GM21576 (cell line): ENCODE measurements around the gene SNTA1.
"Not testable (repeated sequence)": the region's sequence is repeated elsewhere in the genome, so short reads cannot be mapped to it uniquely, and the experiment has no call there.

Experiments used
- ATAC-seq: cut with Tn5 transposase; IDR thresholded peaks from one replicate; pipeline ENCODE4 v1.9.1; 2021; ENCODE audit warnings: mild to moderate bottlenecking, moderate library complexity; ENCODE audit not compliant: unreplicated experiment

Gene SNTA1

DNA sequence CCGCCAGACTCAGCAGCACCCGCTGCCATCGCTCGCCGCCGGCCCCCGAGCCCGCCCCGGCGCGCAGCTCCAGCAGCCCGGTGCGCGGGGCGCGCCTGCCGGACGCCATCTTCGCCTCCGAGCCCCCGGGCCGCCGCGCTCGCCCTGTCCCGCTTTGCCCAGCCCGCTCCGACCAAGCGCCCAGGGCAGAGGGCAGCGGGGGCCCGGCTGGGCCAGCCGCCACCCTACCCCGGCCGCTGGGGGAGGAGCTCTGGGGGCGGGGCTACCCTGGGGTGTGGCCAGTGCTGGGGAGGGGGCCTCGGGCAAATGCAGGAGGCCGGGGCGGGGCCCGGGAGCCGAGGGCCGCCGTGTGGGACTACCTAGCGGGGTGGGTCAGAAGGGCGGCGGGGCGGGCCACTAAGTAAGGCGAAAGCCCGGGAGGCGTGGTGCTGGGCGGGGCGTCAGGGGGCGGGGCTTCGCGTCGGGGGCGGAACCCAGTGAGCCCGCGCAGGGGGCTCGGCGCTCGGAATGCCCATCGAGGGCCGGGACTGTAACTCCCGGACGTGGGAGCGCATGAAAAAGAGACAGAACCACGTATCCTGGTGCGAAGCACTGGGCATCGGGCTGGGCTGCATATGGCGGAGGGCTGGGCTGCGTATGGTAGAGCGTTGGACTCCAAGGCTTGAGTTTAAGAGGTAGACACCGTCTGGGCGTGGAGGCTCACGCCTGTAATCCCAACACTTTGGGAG is at the start of gene SNTA1:
SNTA1 (minus strand) TSS at position 252 of the 728 bp plus-strand sequence; CDS start at position 109, 143 bp downstream.
- peak; percentile 74 for ATAC-seq

DNA sequence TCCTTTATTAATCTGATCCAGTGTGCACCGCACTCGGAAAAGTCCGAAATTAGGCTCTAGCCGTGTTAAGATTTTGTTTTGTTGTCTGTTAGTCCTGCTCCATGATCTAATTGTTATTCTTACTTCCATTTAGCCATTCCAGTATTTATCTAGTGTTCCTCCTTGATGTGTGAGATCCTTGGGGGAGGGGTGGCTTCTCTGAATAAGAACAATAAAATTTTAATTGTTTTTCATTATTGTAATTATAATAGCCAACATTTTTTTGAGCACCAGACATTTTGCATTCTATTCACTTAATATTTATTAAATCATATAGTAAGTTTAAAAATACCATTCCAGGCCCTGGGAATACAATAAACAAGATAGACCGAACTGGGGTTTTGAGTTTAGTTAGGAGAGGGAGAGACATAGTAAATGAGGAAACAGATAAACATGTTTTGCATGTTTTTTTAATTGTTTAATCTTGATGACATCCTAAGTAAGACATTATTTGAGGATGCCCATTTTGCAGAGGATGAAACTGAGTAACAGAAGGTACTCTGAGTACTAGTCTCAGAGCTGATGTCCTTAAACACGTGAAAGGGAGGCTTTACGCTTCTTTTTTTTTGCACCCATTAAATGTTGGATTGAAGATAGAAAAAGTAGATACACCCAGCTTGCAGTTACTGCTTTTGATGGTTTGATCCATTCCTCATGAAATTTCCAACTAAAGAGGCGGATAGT is 47.5 kb upstream of the SNTA1 start:
- no peak for ATAC-seq

DNA sequence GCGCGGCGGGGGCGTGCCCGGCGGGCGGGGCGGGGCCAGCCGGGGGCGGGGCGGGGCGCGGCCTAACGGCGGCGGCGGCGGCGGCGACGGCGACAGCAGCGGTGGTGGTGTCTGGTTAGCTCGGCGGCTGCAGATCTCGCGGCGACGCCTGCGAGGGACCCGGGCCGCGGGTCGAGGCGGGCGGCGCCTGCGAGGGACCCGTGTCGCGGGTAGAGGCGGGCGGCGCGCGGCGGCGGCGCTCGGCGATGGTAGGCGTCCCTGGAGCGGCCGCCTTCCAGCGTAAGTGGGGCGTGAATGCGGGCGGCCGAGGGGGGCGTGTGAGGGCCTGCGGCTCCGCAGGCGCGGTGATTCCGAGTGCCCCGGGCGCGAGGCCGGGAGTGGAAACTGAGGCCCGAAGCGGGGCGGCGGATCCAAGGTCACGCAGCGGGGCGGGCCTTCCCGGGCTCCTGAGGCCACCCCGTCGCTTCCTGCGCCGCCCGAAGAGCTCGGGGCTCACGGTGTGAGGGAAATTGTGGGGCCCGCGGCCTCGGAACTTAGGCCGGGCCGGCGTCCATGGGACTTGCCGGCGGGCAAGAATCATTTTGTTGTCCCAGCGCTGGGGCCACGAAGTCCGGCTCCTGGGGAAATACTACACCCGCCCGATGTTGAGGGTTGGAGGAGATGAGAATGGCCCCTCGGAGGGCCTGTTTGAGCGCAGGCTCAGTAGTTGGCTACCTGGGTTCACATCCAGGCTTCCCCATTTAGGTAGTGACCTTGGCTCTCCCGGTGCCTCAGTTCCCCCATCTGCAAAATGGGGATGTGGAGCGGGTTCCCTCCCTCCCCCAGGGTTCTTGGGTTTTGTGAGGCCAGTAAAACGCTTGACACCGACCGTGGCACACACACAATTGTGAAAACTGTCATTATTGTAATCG is 46.7 kb upstream of the SNTA1 start, which contains the start of gene CBFA2T2:
CBFA2T2 (plus strand) TSS at position 74 of the 911 bp plus-strand sequence; CDS start at position 246, 172 bp downstream.
- peak; percentile 34 for ATAC-seq

DNA sequence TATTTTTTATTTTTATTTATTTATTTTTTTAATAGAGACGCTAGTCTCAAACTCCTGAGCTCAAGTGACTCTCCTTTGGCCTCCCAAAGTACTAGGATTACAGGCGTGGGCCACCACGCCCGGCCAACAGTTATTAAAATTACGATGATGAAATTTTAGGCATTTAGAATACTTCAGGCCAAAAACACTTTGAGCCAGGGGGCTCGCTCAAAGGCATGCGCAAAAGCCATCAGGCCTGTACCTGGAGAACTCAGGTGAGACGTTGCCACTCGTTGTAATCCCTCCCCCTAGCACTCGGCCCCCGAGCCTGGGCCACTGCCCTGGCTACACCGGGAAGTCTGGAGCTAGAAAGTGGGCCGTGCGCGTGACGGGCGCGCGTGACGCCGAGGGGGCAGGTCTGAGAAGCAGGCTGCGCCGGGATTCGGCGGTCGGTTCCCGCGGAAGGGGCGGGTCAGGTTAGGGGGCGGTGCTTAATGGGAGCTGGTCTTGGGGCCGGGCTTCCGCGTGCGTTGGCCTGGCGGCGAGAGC is 46.0 kb upstream of the SNTA1 start:
- ATAC-seq = peak; percentile 91

DNA sequence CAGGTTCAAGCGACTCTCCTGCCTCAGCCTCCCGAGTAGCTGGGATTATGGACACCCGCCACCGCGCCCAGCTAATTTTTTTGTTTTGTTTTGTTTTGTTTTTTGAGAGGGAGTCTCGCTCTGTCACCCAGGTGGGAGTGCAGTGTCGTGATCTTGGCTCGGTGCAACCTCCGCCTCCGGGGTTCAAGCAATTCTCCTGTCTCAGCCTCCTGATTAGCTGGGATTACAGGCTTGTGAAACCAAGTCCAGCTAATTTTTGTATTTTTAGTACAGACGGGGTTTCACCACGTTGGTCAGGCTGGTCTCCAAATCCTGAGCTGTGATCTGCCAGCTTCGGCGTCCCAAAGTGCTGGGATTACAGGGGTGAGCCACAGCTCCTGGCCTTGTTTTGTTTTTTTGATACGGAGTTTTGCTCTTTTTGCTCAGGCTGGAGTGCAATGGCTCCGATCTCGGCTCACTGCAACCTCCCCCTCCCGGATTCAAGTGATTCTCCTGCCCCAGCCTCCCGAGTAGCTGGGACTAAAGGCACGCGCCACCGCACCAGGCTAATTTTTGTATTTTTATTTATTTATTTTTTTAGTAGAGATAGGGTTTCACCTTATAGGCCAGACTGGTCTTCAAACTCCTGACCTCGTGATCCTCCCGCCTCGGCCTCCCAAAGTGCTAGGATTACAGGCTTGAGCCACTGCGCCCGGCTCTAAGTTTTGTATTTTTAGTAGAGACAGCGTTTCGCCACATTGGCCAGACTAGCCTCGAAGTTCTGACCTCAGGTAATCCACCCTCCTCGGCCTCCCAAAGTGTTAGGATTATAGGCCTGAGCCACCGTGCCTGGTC is 45.3 kb upstream of the SNTA1 start:
- ATAC-seq = not testable (repeated sequence)

DNA sequence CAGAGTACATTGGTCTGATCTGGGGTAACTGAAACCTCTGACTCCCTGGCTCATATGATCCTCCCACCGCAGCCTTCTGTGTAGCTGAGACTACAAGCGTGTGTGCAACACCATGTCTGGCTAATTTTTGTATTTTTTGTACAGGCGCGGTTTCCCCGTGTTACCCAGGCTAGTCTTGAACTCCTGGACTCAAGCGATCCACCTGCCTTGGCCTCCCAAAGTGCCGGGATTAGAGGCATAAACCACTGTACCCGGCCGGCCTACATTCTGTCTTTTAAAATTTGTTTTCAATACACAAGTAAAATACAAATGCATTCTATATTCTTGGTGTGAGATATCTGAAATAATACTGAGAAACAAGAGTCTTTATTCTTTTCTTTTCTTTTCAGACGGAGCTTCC is 44.6 kb upstream of the SNTA1 start:
- ATAC-seq = no peak

DNA sequence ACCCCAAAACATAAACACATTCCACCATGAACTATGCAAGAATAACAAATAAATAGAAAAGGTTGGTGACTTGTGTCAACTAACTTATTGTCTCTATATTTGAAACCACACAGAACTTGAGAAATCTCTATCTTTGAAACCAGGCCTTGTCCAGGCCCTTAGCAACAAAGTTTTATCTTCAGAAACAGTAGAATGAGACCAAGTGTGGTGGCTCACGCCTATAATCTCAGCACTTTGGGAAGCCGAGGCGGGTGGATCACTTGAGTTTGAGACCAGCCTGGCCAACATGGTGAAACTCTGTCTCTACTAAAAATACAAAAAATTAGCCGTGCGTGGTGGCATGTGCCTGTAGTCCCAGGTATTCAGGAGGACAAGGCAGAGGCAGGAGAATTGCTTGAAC is 39.6 kb upstream of the SNTA1 start:
- not testable (repeated sequence) for ATAC-seq

DNA sequence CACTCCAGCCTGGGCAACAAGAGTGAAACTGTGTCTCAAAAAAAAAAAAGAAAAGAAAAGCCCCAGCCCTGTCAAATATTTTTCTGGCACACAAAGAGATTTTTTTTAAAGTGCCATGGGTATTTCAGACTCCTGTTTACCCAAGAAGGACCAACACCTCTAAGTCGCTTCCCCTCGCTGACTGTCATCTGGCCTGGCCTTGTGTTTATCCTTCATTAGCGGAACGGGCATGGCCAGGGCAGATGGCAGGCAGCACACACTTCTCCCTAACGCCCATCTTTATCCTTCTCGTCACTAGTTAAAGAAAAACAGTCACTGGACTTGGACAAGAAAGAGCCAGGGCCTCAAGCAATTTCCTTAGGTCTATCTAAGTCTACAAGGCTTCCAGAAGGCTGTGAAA is 39.0 kb upstream of the SNTA1 start:
- ATAC-seq = no peak

DNA sequence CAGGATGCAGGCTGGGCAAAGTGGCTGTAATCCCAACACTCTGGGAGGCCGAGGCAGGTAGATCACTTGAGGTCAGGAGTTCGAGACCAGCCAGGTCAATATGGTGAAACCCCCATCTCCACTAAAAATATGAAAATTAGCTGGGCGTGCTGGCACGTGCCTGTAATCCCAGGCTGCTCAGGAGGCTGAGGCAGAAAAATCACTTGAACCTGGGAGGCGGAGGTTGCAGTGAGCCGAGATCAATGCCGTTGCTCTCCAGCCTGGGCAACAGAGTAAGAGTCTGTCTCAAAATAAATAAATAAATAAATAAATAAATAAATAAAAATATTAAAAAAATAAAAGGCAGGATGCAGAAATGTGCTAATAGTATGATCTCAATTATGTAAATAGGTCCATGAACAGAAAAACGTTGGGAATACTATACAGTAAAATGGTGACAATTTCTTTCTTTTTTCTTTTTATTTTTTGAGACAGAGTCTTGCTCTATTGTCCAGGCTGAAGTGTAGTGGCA is 37.9 kb upstream of the SNTA1 start:
- ATAC-seq = no peak

DNA sequence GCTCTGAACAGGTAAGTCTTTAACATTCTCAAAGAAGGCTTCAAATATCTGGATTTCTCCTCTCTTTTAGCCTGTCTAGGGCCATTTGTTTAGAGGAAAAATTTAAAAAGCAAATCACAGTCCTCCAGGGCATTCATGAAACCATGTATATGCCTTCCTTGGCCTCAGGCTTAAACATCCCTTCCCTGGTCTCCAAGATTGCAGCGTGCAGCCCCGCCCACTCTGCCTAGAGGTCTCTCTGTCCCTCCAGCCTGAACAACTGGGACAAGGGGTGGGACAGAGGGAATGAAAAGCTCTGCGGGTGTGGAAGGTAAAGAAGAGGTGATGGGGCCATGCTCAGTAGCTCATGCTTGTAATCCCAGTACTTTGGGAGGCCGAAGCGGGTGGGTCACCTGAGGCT is 36.5 kb upstream of the SNTA1 start:
- ATAC-seq = no peak

DNA sequence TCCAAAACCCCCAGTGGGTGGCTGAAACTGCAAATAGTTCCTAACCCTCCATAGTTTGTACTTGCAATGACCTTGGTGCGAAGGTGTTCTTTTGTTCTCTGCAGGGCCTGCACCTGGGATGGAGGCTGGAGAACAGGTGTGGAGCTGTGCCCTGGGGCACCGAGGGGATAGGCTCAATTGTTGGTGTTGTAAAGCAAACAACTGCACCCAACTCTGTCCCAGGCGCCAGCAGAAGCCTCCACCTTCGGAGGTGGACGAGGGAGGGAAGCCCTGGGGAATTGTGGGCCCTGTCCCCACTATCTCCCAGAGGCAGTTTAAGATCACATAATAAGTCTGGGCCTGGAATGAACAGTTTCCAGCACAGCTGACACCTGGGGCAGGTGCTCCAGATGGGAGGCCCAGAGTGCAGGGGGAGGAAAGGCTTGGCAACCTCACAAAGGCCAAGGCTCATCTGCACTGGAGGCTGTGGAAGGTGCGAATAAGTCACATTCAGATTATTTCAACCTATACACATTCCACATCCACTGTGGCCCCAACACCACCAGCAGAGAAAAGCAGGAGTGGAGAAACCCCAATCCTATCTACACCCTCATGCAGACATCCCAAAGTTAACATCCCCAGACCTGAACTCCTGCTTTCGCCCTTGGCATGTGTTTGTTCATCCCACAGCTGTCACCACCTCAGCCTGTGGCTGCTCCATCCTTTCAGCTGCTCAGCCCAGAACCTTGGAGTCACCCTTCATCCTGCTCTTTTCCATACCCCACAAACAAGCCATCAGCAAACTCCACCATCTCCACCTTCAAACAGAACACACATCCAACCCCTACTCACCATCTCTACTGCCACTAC is 34.0 kb upstream of the SNTA1 start:
- no peak for ATAC-seq

DNA sequence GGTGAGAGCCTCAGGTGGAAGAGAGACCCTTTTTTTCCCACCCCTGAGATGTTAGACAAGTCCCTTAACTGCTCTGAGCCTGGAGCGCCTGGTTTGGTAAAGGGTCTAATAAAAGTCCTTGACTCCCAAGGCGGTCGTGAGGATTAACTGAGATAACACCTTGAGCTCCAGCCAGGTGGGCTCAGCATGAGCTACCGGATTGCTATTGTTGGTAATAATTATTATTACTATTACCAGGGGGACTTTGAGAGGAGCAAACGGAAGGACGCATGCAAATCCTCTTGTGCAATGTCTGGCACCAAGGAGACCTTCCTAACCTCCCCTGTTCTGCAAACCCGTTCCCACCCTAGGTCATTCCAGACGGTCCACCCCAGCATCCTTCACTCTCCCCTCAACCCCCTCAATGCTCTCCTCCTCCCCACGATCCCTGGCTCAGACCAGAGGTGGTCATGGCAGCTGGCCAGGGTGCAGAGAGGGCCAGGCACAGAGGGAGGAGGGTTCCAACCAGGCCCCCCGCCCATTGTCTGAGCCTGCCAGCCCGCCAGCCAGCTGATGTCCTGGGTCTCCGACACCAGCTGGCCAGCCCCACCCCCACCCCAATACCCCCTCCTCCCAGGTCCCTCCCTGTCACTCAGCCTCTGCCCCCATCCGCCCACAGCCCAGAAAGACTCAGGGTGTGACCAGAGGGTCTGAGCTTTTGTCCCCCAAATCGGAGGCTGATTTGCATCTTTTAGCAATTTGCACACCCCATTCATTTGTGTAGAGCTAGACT is 32.0 kb upstream of the SNTA1 start:
- no peak for ATAC-seq

DNA sequence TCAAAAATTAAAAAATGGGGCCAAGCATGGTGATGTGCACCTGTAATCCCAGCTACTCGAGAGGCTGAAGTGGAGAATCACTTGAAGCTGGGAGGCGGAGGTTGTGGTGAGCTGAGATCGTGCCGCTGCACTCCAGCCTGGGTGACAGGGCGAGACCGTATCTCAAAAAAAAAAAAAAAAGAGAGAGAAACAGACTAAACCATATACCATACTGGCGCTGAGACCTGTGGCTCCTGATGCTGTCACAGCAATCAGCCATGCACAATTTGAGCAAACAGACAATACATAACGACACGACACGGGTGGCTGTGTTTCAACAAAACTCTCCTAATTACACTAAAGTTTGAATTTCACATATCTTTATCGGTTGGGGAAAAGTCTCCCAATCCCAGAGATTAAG is 31.4 kb upstream of the SNTA1 start:
- ATAC-seq = no peak

DNA sequence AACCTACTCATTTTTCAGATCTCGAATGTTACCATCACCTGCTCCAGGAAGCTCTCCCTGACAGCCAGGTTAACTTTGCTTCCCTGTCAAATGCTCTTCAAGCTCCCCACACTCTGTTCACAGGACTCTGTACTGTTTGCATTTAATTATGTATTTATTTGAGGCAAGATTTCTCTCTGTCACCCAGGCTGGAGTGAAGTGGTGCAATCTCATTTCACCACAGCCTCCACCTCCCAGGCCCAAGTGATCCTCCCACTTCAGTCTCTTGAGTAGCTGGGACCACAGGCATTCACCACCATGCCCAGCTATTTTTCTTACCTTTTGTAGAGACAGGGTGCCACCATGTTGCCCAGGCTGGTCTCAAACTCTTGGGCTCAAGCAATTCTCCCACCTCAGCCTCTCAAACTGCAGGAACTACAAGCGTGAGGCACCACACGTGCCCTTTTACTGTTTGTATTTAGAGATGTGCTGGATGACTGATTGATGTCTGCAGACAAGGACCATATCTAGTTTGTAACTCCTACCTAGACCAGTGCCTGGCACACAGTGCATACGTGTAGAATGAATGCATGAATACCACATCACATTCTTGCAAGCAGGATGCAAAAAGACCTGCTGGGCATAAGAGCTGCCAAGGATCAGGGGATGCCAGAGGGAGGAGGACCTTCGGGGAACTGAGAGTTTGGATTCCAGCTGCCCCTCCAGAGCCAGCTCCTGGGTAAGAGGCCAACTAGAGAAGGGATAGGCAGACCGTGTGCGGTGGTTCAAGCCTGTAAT is 30.7 kb upstream of the SNTA1 start:
- ATAC-seq = no peak

DNA sequence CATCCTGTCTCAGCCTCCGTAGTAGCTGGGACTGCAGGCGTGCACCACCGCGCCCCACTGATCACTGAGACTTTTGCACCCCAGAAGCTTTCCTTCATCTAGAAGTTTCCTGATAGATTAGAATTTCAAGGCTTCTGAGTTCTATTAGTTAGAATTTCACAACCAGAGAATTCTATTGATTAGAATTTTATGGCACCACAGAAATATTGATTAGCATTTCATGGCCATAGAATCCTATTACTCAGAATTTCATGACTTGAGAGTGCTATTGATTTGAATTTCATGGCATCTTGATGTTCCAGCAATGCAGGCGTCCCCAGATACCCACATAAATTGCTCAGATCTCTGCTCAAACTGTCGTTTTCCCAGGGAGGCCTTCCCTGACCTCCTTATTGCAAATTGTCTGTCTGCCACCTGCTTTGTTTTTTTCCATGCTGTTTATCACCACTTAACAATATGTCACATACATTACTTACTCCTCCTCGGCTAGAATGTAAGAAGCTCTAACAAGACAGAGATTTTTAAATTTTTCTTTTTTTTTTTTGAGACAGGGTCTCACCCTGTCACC is 29.4 kb upstream of the SNTA1 start:
- no peak for ATAC-seq

DNA sequence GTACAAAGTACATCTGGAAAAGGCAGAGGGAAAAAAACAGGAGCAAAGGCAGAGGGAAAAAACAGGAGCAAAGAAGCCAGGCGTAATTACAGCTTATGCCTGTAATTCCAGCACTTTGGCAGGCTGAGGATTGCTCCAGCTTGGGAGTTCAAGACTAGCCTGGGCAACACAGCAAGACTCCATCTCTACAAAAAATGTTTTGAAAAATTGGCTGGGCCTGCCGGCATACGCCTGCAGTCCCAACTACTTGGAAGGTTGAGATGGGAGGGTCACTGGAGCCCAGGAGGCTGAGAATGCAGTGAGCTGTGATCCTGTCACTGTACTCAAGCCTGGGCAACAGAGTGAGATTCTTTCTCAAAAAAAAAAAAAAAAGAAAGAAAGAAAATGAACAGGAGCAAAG is 27.3 kb upstream of the SNTA1 start:
- no peak for ATAC-seq

DNA sequence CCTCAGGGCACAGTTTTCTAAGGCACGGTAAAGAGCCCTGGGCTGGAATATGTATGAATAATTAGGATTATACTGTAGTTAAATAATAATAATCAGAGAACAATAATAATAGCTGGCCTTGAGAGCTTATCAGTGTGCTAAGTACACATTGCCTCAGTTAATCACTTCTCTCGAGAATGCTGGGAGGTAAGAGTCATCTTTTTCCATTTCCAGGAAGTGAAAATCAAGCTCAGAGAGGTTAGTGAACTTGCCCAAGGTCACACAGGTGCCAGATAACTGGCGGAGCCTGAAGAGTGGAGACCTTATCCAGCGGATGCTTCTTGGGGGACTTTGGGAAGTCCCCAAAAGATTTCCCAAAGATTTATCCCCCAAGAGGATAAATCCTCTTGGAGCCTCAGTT is 26.9 kb upstream of the SNTA1 start:
- ATAC-seq = no peak
